Endodermal cell (in vitro differentiated cells): ENCODE data around the gene ZCRB1. TPM values are rescaled to one million over a fixed set of nuclear protein-coding genes. Genes with fewer than 3 reads are reported as not detected.

Experiments used
- DNase-seq: peaks from one replicate; pipeline ENCODE4 v3.0.0-alpha.2; 2017
- H3K27ac ChIP-seq: 2 replicates; pipeline ENCODE4 v1.5.1; 2013; ENCODE audit warnings: mild to moderate bottlenecking, low read depth, low read length, moderate library complexity
- H3K27me3 ChIP-seq: 2 replicates; pipeline ENCODE4 v1.6.1; 2013; ENCODE audit warnings: mild to moderate bottlenecking, low read length, moderate library complexity; ENCODE audit not compliant: insufficient read depth, control insufficient read depth, poor library complexity, severe bottlenecking
- H3K36me3 ChIP-seq: 2 replicates; pipeline ENCODE4 v1.7.0; 2013; ENCODE audit warnings: mild to moderate bottlenecking, low read length, moderate library complexity; ENCODE audit not compliant: control insufficient read depth, insufficient read depth
- H3K4me1 ChIP-seq: one replicate; pipeline ENCODE4 v1.7.0; 2013; ENCODE audit warnings: low read length; ENCODE audit not compliant: control insufficient read depth, insufficient read depth
- H3K4me3 ChIP-seq: 2 replicates; pipeline ENCODE4 v1.5.1; 2013; ENCODE audit warnings: mild to moderate bottlenecking, low read length, moderate library complexity
- H3K9ac ChIP-seq: 2 replicates; pipeline ENCODE4 v1.6.1; 2013; ENCODE audit warnings: mild to moderate bottlenecking, low read length, moderate library complexity; ENCODE audit not compliant: poor library complexity, severe bottlenecking; ENCODE audit errors: extremely low read depth
- H3K9me3 ChIP-seq: 2 replicates; pipeline ENCODE4 v1.6.1; 2013; ENCODE audit warnings: mild to moderate bottlenecking, low read length, moderate library complexity; ENCODE audit not compliant: control insufficient read depth
- H3K27ac Mint-ChIP-seq: 2 replicates; pipeline ENCODE4 v1.8.0; 2020; ENCODE audit warnings: mixed read lengths
- H3K27me3 Mint-ChIP-seq: 2 replicates; pipeline ENCODE4 v1.8.0; 2021; ENCODE audit warnings: mild to moderate bottlenecking, mixed read lengths; ENCODE audit not compliant: insufficient read depth
- H3K36me3 Mint-ChIP-seq: 2 replicates; pipeline ENCODE4 v1.8.0; 2020; ENCODE audit warnings: low read depth, mixed read lengths
- H3K4me1 Mint-ChIP-seq: 2 replicates; pipeline ENCODE4 v1.8.0; 2020; ENCODE audit warnings: mixed read lengths
- H3K4me3 Mint-ChIP-seq: 2 replicates; pipeline ENCODE4 v1.8.0; 2020; ENCODE audit warnings: mild to moderate bottlenecking, moderate library complexity, mixed read lengths
- H3K9me3 Mint-ChIP-seq: 2 replicates; pipeline ENCODE4 v1.8.0; 2020; ENCODE audit warnings: mild to moderate bottlenecking, mixed read lengths
- WGBS, 2 experiments: methylation state at CpG; one replicate each; pipeline versions ENCODE4 v1.1.5 to v1.1.7; 2013; ENCODE audit warnings: missing lambda C conversion rate in 2 of 2, mixed read lengths in 1 of 2; ENCODE audit not compliant: insufficient coverage in 1 of 2, insufficient read length in 1 of 2; 5-methylcytosine and 5-hydroxymethylcytosine counted together
- total RNA-seq, 2 donors: library from RNA; stranded (reverse); fragmentation: NEBNext Ultra II Directional in 1 of 2; extraction: Animal tissue kit (Norgen Biotek cat#: 25700) in 1 of 2; gene quantifications; 2 replicates in 1 of 2; 3 replicates in 1 of 2; pipeline ENCODE4 v1.2.1, GENCODE V29; 2021
- TF ChIP-seq, protein P1 (sequence below): fragments of 200-600 bp; sonication (generic); conservative IDR thresholded peaks from 2 replicates; pipeline ENCODE4 v1.5.0; 2021; ENCODE audit warnings: antibody characterized with exemption, mild to moderate bottlenecking

The ZCRB1 gene
- total RNA-seq, 2 donors from 2014 or later, result 61.1 to 78.4 TPM

DNA sequence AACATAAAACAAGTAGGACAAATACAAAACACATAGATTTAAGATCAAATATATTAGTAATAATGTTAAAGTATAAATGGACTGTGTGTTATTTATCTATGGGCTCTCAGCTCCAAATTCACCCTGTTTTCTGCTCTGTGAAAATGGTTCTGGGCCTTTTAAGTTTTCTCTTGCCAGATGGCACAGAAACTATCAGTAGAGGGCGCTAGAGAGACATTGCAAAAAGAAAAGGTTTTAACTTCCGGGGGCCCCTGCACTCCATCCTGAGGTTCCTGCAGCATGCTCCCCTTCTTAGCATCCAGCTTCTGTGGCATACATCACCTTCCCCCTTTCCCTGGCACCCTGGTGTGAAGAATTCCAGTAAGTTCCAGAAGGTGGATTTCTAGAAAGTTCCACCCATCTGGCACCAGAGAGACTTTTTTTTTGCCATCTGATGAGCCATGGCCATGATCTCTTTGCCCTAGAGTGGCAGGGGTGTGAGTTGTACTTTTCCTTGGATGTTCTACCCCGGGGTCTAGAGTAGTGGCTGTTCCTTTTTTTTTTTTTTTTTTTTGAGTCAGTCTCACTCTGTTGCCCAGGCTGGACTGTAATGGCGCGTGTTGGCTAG is 29.3 kb downstream of the ZCRB1 start:
- H3K36me3 ChIP-seq, result no peaks in the 10 kb centered on the region
- TF ChIP-seq, protein P1, sequence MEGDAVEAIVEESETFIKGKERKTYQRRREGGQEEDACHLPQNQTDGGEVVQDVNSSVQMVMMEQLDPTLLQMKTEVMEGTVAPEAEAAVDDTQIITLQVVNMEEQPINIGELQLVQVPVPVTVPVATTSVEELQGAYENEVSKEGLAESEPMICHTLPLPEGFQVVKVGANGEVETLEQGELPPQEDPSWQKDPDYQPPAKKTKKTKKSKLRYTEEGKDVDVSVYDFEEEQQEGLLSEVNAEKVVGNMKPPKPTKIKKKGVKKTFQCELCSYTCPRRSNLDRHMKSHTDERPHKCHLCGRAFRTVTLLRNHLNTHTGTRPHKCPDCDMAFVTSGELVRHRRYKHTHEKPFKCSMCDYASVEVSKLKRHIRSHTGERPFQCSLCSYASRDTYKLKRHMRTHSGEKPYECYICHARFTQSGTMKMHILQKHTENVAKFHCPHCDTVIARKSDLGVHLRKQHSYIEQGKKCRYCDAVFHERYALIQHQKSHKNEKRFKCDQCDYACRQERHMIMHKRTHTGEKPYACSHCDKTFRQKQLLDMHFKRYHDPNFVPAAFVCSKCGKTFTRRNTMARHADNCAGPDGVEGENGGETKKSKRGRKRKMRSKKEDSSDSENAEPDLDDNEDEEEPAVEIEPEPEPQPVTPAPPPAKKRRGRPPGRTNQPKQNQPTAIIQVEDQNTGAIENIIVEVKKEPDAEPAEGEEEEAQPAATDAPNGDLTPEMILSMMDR, result peak; percentile 75
- H3K27ac ChIP-seq, result no peak overlapping the region
- no peaks in the 10 kb centered on the region for H3K36me3 Mint-ChIP-seq
- peak; percentile 59 for DNase-seq
- H3K4me1 ChIP-seq, result no peaks in the 10 kb centered on the region
- no peak overlapping the region for H3K4me3 Mint-ChIP-seq
- peaks cover 3% of the 10 kb centered on the region for H3K9me3 Mint-ChIP-seq
- WGBS, 2 experiments, result 84 to 100% methylated on average over 1 to 5 of the region's 5 CpGs
- no peaks in the 10 kb centered on the region for H3K4me1 Mint-ChIP-seq
- H3K27me3 ChIP-seq, result no peaks in the 10 kb centered on the region
- no peak overlapping the region for H3K4me3 ChIP-seq
- H3K9me3 ChIP-seq, result peaks cover 5% of the 10 kb centered on the region
- no peak overlapping the region for H3K27ac Mint-ChIP-seq
- no peak overlapping the region for H3K9ac ChIP-seq
- H3K27me3 Mint-ChIP-seq, result no peaks in the 10 kb centered on the region

DNA sequence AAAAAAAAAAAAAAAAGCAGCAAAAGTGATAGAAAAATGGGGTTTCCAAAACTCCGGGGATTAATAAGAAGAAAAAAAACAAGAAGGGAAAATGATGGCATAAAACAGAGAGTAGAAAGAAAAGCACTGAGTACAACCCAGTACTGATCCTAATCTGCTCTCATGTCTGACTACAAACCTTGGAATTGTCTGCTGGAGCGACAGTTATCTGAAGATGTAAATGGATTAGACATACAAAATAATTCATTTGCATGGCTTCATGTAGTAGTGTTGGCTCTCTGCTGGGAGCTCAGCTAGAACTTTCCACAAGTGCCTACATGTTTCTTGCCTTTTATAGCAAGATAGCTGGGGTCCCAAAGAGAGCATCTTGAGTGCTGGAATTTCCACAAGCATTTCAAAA is 34.2 kb downstream of the ZCRB1 start:
- Mint-ChIP-seq H3K9me3 (peaks cover 2% of the 10 kb centered on the region), H3K36me3 (no peaks in the 10 kb centered on the region), H3K4me1 (peaks cover 2% of the 10 kb centered on the region), H3K27me3 (no peaks in the 10 kb centered on the region), H3K27ac (no peak overlapping the region), H3K4me3 (no peak overlapping the region)
- TF ChIP-seq, protein P1, result no peak
- H3K27ac ChIP-seq, result no peak overlapping the region
- WGBS, 2 experiments, result 90 to 93% methylated on average over 2 of the region's 2 CpGs
- no peaks in the 10 kb centered on the region for H3K27me3 ChIP-seq
- peaks cover 4% of the 10 kb centered on the region for H3K9me3 ChIP-seq
- no peaks in the 10 kb centered on the region for H3K36me3 ChIP-seq
- no peak overlapping the region for H3K9ac ChIP-seq
- H3K4me1 ChIP-seq, result no peaks in the 10 kb centered on the region
- H3K4me3 ChIP-seq, result no peak overlapping the region
- no peak for DNase-seq

DNA sequence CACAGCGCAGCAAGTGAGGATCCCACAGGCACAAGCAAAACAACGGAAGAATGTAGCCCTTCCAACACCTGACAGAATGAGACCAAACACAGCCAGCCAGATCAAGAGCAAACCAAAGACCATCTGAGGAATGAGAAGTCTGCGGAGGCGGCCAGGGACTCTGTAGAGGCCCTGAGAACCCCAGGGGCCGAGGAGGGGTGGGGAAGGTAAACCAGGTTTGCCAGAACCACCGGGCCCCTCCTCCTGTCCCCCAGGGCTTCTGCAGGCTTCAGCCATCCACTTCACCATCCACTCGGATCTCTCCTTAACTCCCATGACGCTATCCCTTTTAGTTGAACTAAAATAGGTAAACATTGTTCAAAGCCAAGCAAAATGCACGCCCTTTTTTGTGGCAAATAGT is 37.4 kb downstream of the ZCRB1 start:
- Histone ChIP-seq H3K4me3 (no peak overlapping the region), H3K9me3 (no peaks in the 10 kb centered on the region), H3K9ac (no peak overlapping the region), H3K27ac (no peak overlapping the region), H3K27me3 (no peaks in the 10 kb centered on the region), H3K36me3 (no peaks in the 10 kb centered on the region), H3K4me1 (no peaks in the 10 kb centered on the region)
- Mint-ChIP-seq H3K9me3 (no peaks in the 10 kb centered on the region), H3K27ac (no peak overlapping the region), H3K4me3 (no peak overlapping the region), H3K36me3 (no peaks in the 10 kb centered on the region), H3K4me1 (peaks cover 2% of the 10 kb centered on the region), H3K27me3 (no peaks in the 10 kb centered on the region)
- TF ChIP-seq, protein P1, result no peak
- no peak for DNase-seq
- WGBS, 2 experiments, result 88 to 100% methylated on average over 2 to 9 of the region's 9 CpGs
